SIG-M5 treated with dmso at 0.1 percent for 504 hours (cell line): ENCODE results near the gene EFCAB13.
"Not testable (repeated sequence)": the region's sequence is repeated elsewhere in the genome, so short reads cannot be mapped to it uniquely, and the experiment has no call there.

Source experiments
- DNase-seq: peaks from one replicate; lab custom pipeline; 2025; ENCODE audit not compliant: unreplicated experiment; lab: John Stamatoyannopoulos, UW

The EFCAB13 gene

DNA sequence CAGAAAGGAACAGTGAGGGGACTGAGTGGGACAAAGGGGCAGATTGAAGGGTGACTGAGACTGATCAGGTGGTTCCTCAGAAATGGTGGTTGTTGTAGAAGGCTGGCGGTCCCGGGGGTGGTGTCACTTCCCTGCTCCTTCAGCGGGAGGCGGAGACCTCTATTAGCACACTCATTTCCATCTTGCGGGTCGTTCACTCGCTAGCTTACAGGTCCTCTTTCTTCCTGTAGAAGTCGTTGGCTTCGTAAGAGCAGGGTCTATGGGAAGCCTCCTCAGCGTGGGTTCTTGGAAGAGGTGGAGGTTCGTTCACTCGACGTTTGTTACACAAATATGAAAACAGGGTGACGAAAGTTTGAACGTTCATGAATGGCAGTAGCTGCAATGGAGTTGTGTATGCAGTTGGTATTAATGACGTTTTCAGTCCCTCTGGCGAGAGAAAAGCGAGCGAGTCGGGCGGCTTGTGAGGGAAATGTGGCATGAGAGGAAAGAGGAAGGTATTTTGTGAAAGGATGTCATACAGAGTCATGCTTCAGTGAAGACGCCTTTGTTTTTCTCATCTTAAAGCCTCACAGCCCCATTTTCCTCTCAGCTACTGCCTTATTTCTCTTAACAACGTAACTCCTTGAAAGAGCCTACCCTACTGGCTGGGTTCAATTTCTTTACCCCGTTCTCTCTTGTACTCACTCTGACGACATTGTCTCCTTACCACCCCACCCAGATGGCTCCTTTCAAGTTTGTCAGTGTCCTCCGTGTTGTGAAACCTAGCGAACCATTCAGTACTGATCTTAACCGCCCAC is 667 bp downstream of the EFCAB13 start:
- peak; percentile 89 for DNase-seq

DNA sequence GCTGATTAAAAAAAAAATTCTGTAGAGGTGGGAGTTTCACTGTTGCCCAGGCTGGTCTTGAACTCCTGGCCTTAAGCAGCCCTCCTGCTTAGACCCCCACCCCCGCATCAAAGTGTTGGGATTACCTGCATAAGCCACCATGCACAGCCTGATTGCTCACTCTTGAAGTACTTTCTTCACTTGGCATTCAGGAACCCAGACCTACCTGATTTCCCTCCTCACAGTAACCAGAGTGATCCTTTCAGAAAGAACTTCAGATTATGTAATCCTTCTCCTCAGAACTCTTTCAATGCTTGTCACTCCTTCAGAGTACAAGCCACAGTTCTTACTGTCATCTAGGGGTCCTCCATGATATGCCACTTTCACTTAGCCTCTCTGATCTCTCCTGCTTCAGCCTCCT is 1.4 kb downstream of the EFCAB13 start:
- no peak for DNase-seq

DNA sequence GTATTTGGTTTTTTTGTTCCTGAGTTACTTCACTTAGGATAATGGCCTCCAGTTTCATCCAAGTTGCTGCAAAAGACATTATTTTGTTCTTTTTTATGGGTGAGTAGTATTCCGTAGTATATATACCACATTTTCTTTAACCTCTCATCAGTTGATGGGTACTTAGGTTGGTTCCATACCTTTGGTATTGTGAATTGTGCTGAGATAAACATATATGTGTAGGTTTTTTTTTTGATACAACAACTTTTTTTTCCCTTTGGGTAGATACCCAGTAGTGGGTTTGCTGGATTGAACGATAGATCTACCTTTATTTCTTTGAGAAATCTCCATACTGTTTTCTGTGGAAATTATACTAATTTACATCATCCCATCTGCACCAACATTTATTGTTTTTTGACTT is 6.8 kb downstream of the EFCAB13 start:
- no peak for DNase-seq

DNA sequence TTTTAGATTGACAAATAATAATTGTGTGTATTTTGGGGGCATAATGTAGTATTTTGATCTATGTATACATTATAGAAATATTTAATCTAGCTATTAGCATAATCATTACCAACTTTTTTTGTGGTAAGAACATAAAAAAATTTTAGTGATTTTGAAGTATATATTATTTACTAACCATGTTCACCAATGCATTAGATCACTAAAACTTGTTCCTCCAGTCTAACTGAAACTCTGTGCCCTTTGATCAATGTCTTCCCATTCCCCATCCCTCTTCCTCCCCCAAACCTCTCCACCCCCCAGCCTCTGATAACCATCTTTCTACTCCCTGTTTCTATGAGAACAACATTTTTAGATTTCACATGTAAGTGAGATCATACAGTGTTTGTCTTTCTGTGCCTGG is 8.5 kb downstream of the EFCAB13 start:
- no peak for DNase-seq

DNA sequence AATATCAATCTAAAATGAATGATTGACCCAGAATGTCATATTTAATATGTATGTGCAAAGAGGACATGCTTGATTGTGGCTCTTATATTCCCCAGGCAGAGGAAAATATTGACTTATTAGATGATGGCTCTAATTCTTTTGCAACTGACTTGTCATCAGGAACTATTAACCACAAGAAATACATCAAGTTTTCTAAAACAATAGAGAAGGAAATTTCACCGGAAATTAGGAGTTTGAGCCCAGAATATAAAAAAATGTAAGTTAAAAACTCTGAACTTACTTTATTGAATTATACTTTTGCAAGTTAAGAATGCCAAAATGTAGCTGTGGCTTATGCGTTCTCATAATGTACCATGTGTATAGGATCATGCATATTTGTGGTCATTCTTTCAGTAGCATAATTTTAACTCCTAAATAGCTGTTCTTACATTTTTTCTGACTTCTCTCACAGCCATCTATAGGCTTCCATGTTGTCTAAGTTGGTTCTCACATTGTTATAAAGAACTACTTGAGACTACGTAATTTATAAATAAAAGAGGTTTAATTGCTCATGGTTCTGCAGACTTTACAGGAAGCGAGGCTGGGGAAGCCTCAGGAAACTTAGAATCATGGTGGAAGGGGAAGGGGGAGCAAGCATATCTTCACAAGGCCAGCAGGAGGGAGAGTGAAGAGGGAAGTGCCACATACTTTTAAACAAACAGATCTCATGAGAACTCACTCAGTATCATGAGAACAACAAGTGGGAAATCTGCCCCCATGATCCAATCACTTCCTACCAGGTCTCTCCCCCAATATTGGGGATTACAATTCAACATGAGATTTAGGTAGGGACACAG is 11.6 kb downstream of the EFCAB13 start:
- DNase-seq, result no peak

DNA sequence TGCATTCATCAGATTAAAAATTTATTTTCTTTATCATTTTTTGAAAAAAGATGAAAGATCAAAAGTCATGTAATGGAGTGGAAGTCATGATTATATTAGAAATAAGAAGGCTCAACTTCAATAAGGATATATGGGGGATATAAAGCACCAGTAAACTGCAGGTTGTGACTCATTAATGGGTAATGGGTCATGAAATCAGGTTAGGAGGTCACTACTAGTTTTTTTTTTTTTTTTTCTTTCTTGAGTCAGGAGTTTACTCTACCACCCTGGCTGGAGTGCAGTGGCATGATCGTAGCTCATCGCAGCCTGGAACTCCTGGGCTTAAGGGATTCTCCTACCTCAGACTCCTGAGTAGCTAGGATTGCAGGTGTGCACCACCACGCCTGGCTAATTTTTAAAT is 14.3 kb downstream of the EFCAB13 start:
- no peak for DNase-seq

DNA sequence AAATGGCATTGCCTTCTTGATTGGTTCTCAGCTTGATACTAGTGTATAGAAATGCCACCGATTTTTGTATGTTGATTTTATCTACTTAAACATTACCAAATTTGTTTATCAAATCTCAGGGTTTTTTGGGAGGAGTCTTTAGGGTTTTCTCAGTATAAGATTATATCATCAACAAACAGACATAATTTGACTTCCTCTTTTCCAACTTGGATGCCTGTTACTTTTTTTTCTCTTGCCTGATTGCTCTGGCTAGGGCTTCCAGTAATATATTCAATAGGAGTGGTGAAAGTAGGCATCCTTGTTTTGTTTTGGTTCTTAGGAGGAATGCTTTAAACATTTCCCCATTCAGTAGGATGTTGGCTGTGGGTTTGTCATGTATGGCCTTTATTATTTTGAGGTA is 29.1 kb downstream of the EFCAB13 start:
- DNase-seq, result peak; percentile 49

DNA sequence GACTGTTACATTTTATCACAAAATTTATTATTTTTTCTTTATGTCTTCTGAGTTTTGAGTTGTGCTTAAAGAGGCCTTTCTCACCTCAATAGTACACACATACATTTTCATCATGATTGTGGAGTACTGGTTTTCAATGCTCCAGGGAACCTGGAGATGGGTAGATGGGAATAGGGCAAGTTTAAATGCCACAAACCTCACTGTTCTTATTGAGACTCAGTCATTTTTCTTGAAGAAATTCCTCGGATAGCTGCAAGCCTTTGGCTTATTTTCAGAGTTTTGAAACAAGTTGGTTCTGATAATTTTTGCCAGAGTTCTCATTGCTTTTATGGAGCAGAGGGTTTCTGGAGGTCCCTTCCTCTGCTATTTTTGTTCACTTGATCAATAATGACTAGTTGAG is 34.9 kb downstream of the EFCAB13 start:
- DNase-seq, result no peak

DNA sequence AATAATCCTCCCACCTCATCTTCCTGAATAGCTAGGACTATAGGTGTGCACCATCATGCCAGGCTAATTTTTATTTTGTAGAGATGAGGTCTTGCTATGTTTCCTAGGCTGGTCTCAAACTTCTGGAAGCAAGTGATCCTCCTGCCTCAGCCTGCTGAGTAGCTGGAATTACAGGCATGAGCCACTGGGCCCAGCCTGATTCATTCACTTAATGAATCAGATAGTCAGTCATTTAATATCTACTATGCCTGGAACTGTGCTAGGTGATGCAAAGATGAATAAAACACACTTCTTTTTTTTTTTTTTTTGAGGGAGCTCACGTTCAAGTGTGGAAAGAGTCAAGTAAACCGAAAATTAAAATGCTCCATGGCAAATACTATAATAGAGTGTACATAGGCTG is 39.4 kb downstream of the EFCAB13 start:
- no peak for DNase-seq

DNA sequence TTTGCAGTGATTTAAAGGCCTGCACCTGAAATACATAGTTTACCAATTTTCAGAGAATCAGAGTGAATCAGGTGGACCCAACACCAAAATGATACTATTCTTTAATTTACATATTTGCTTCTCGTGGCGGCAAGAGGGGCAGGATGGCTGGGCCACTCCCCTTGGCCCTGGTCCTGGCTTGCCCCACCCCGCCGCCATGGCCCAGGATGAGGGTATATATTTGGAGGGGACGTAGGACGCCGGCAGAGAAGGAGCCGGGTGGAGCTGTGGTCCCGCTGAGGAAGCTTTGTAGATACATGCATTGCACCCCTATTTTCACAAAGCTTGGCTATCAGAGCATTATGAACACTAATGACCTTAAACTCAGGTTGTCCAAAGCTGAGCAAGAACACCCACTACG is 43.5 kb downstream of the EFCAB13 start:
- DNase-seq, result no peak

DNA sequence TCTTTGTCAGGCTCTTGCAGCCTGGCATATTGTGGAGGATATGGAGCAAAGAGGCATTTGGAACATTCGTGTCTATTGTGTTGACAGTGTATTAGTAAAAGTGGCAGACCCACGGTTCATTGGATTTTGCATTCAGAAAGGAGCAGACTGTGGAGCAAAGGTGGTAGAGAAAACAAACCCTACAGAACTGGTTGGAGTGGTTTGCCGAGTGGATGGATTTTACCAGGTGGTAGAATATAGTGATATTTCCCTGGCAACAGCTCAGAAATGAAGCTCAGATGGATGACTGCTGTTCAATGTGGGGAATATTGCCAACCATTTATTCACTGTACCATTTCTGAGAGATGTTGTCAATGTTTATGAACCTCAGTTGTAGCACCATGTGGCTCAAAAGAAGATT is 44.5 kb downstream of the EFCAB13 start:
- no peak for DNase-seq

DNA sequence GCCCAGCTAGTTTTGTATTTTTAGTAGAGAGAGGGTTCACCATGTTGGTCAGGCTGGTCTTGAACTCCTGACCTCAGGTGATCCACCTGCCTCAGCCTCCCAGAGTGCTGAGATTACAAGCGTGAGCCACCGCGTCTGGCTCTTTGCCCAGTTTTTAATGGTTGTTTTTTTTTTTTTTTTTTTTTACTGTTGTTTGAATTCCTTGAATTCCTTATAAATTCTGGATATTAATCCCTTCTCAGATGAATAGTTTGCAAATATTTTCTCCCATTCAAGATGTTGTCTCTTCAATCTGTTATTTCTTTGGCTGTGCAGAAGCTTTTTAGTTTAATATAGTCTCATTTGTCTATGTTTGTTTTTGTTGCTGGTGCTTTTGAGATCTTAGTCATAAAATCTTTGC is 47.1 kb downstream of the EFCAB13 start:
- DNase-seq, result not testable (repeated sequence)

DNA sequence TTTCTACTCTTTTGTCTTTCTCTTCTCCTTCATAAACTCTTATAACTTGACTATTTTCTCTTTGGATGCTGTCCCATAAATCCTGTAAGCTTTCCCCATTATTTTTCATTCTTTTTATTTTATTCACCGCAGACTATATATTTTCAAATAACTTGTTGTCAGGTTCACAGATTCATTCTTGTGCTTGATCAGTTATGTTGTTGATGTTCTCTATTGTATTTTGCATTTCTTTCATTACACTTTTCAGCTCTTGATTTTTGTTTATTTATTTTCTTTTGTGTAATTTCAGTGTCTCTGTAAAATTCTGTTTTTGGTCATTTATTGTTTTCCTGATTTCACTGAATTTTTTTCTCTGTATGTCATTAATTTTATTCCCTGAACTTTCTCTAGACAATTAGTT is 49.2 kb downstream of the EFCAB13 start:
- no peak for DNase-seq

DNA sequence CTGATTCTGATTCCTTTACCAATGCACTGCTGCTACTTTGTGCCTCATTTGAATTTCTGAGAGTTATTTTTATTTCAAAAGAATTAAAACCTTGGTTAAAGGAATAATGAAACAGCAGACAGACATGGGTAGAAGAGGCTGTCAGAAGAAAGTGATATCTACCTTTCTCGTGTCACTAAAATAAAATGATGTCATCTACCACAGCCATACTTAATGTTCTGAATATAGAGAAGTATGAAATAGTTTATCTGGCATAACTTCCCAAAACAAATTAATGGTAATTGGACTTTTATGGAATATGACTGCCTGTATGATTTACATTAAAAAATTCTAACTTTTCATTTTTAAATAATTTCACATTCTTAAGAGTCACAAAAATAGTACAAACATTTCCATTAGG is 52.5 kb downstream of the EFCAB13 start:
- DNase-seq, result no peak

DNA sequence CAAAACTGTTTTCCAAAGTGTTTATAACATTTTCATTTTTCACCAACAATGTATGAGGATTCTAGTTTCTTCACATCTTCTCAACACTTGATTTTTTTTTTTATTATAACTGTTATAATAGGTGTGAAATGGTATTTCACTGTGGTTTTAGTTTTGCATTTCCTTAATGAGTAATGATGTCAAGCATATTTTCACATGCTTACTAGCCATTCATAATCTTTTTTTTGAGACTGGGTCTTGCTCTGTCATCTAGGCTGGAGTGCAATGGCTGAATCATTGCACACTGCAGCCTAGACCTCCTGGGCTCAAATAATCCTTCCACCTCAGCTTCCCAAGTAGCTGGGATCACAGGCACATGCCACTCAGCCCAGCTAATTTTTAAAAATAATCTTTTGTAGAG is 65.1 kb downstream of the EFCAB13 start:
- DNase-seq, result no peak

DNA sequence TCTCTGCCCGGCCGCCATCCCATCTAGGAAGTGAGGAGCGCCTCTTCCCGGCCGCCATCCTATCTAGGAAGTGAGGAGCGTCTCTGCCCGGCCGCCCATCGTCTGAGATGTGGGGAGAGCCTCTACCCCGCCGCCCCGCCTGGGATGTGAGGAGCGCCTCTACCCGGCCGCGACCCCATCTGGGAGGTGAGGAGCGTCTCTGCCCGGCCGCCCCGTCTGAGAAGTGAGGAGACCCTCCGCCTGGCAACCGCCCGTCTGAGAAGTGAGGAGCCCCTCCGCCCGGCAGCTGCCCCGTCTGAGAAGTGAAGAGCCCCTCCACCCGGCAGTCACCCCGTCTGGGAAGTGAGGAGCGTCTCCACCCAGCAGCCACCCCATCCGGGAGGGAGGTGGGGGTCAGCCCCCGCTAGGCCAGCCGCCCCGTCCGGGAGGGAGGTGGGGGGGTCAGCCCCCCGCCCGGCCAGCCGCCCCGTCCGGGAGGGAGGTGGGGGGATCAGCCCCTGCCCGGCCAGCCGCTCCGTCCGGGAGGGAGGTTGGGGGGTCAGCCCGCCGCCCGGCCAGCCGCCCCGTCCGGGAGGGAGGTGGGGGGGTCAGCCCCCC is 73.9 kb downstream of the EFCAB13 start:
- DNase-seq, result not testable (repeated sequence)

DNA sequence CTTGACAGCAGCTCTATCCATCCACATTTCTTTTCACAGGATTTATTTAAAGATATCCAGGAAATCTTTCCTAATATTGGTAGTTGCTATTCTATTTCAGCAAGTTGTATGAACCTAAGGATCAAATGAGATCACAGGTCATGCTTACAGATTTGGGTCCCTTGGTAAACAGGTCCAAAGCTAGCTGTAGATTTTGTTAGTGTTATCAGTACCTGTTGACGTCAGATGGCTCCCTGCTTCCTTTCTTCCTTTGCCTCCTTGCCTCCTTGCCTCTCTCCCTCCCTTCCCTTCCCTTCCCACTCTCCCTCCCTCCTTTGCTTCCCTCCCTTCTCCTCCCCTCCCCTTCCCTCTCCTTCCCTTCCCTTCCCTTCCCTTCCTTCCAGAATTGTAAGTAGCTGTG is 76.6 kb downstream of the EFCAB13 start:
- no peak for DNase-seq

DNA sequence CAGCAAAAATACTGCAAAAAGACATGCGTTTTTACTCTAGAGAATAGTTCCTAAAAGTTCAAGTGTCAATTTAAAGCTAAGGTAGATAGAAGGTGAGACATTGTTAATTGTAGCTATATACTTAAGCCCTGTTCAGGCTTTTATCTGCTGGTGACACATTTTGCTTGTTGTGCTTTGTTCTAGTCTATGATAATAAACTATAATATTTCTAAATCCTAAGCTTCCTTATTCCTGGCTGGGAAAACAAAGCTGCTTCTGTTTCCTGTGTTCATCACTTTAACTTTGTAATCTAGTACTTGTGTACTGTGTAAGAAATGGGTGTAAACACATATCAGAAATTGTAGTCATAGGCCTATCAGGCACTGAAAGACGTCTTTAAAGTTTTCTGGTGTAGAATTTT is 77.3 kb downstream of the EFCAB13 start:
- no peak for DNase-seq

DNA sequence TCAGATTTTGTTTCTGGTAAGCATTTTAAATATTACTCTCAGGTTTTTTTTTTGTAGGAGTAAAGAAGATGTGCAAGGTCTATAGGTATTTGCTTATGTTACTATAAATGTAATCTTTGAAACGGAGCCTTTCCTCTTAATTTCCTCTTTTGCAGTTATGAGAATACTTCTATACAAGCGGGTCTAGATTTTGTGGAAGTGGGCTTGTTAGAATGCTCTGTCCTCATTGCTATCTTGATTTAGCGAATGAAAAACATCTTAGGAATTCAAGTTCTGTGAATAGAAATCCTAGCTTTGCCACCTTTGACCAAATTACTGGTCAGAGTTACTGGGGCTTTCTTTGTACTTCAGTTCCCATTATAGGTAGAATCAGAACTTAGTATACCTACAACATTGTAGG is 80.3 kb downstream of the EFCAB13 start:
- DNase-seq, result no peak

DNA sequence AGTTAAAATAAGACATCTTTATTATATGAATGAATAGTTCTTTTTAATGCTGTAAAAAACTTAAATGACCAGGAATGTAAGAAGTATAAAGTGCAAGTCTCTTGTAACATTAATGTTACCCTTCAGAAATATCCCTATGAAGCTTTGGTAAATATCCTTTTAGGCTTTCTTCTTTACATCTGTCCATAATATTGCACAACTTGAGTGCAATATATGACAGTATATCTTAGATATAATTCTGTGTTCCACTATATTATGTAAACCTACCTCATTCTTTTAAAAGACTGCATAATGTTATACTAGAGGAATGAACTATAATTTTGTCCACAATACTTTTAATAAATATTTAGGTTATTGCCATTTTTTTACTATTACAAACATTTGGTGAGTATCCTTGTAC is 81.1 kb downstream of the EFCAB13 start:
- DNase-seq, result no peak

DNA sequence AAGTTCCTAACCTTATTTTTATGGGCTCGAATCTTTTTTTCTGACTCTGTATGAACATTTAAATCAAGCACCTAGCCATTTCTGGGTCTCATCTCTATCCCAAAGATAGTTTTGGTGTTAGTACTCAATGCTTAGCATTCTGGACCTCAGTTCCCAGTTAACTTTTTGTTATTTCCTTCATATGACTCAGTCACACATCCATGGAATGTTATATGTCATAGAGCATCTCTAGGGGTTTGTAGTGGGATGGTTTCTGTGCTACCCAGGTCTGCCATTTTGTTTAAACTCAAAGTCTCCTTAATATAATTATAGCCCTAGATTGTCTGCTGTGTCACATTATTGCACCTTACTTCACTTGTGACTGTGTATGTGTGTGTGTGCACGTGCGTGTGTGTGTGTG is 90.1 kb downstream of the EFCAB13 start:
- no peak for DNase-seq

DNA sequence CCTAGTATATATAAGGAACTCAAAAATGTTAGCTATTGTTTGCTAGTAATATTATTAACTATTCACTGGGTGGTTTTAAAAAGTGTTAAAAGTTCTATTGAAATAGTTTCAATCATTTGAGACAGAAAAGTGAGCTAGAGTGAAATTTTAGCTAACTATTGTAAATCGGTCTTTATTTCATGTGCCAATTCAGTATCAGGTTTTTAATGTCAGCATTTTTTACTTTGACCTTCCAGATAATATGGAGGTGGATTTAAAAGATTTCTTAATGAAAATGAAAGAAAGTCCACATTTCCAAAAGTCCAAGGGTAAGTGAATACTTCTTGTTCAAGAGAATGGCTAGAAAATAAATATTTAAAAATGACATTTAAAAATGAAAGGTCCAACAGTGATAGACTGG is 90.9 kb downstream of the EFCAB13 start:
- DNase-seq, result no peak
